Measurements from ENCODE around the gene ATG10.

ATG10 gene

DNA sequence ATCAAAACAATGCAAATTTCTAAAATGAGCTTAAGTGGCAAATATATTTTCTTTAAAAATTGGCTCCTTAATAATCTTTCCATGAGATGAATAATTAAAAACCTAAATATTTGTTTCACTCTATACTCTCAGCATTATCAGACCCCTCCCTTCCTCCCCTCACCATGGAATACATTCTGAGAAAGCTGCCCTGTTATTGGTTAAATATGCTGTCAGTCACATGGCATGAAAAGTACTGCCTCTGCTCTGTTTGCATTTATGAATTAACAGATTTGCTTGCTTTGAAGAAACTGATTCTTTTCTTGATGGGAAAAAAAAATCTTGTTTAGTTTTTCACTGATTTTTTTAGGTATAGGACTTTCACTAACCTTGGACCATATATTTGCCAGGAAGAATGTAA is 323.3 kb downstream of the ATG10 start:
- H3K4me1 ChIP-seq (ENCODE audit: control insufficient read depth, low read depth, low read length): peaks cover 38% of the 10 kb centered on the region
- H3K9me3 ChIP-seq (ENCODE audit: control insufficient read depth, low read depth, low read length): no peaks in the 10 kb centered on the region
- H3K27me3 ChIP-seq (ENCODE audit: control insufficient read depth, insufficient read depth, low read length): no peaks in the 10 kb centered on the region
- H3K36me3 ChIP-seq (ENCODE audit: control insufficient read depth, low read depth, low read length): no peaks in the 10 kb centered on the region
- no peak overlapping the region for H3K9ac ChIP-seq (ENCODE audit: low read length)
- no peak overlapping the region for H3K4me3 ChIP-seq (ENCODE audit: low read length)
- no peak overlapping the region for H3K27ac ChIP-seq (ENCODE audit: low read length)

DNA sequence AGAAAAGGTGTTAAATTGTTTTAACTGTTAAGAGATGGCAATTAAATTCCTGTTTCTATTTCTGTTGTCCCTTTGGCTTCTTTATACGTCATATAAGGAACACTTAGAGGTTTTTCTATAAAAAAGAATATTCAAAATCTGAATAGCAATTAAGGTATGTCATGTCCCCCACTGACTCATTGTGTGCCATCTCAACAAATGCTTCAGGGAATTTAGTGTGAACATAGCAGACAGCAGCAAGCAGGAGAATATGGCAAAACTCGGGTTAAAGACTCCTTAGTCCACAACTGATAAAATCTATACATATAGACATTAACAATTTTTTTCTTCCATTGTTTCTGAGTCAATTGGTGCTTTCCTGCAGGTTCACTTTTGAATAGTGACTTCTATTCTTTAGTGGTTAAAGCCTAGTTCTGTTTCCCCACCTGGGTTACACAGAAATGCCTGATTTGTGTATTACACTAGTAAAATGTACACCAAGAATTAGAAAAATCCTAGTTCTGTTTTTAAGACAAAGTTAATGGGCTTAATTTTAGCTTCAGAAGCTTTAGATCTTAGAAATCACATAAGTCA is 324.2 kb downstream of the ATG10 start:
- Histone ChIP-seq H3K9ac (ENCODE audit: low read length) (no peak overlapping the region), H3K9me3 (ENCODE audit: control insufficient read depth, low read depth, low read length) (no peaks in the 10 kb centered on the region), H3K4me3 (ENCODE audit: low read length) (no peak overlapping the region), H3K36me3 (ENCODE audit: control insufficient read depth, low read depth, low read length) (no peaks in the 10 kb centered on the region), H3K4me1 (ENCODE audit: control insufficient read depth, low read depth, low read length) (peaks cover 29% of the 10 kb centered on the region), H3K27ac (ENCODE audit: low read length) (no peak overlapping the region), H3K27me3 (ENCODE audit: control insufficient read depth, insufficient read depth, low read length) (no peaks in the 10 kb centered on the region)

DNA sequence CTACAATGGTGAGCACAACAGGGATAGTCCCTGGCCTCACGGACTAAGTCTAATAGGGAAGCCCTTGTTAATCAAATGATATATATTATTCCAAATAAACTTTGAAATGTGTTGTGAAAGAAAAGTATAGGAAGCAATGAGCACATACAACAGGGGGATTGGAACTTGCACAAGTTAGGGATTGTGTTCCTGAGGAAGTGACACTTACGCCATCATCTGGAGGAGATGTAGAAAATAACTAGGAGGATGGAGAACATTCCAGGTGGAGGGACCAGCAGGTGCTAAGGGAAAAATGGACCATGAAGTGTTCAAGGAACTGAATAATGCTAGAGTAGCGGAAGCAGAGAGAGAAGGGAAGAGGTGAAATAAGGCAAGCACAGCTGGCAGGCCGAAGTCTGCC is 325.1 kb downstream of the ATG10 start:
- H3K4me3 ChIP-seq (ENCODE audit: low read length): no peak overlapping the region
- H3K9ac ChIP-seq (ENCODE audit: low read length): no peak overlapping the region
- H3K36me3 ChIP-seq (ENCODE audit: control insufficient read depth, low read depth, low read length): no peaks in the 10 kb centered on the region
- H3K27me3 ChIP-seq (ENCODE audit: control insufficient read depth, insufficient read depth, low read length): no peaks in the 10 kb centered on the region
- peaks cover 29% of the 10 kb centered on the region for H3K4me1 ChIP-seq (ENCODE audit: control insufficient read depth, low read depth, low read length)
- H3K27ac ChIP-seq (ENCODE audit: low read length): no peak overlapping the region
- no peaks in the 10 kb centered on the region for H3K9me3 ChIP-seq (ENCODE audit: control insufficient read depth, low read depth, low read length)

DNA sequence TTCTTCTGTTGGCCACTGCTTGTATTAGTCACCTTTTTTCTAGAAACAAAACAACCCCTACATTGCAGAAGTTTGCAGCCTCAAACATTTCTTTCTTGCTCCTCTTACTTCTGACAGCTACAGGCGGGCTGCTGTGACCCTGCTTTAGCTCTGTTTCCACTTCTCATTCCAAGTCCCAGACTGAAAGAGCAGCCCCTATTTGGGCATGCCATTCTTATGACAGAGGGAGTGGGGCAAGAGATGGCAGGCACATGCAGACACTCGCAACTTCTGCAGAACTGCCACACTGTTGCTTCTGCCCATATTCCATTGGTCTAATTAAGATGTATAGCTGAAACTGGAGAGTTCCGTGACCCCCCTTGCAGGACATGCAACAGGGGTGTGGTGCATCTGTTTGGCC is 325.9 kb downstream of the ATG10 start:
- Histone ChIP-seq H3K9ac (ENCODE audit: low read length) (no peak overlapping the region), H3K9me3 (ENCODE audit: control insufficient read depth, low read depth, low read length) (no peaks in the 10 kb centered on the region), H3K4me1 (ENCODE audit: control insufficient read depth, low read depth, low read length) (peaks cover 29% of the 10 kb centered on the region), H3K36me3 (ENCODE audit: control insufficient read depth, low read depth, low read length) (no peaks in the 10 kb centered on the region), H3K27me3 (ENCODE audit: control insufficient read depth, insufficient read depth, low read length) (no peaks in the 10 kb centered on the region), H3K27ac (ENCODE audit: low read length) (no peak overlapping the region), H3K4me3 (ENCODE audit: low read length) (no peak overlapping the region)

DNA sequence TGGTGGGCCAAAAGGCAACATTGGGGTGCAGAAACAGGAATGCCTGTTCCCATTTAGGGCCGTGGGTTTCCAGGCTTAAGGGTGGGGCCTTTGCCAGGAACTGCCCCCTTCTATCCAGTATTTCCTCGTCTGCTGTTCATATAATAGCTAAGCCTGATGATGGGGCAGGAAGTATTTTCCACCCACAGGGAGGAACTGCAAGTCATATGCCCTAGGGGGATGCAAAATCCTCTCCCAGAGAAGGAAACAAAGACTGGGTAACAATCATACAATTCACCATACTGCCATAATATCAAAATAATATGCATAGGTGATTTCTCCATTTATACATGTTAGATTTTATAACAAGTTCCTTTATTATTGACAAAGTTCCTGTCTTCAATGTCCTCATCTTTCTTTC is 326.8 kb downstream of the ATG10 start:
- no peaks in the 10 kb centered on the region for H3K27me3 ChIP-seq (ENCODE audit: control insufficient read depth, insufficient read depth, low read length)
- H3K4me3 ChIP-seq (ENCODE audit: low read length): no peak overlapping the region
- H3K27ac ChIP-seq (ENCODE audit: low read length): no peak overlapping the region
- H3K36me3 ChIP-seq (ENCODE audit: control insufficient read depth, low read depth, low read length): no peaks in the 10 kb centered on the region
- no peaks in the 10 kb centered on the region for H3K9me3 ChIP-seq (ENCODE audit: control insufficient read depth, low read depth, low read length)
- H3K4me1 ChIP-seq (ENCODE audit: control insufficient read depth, low read depth, low read length): peaks cover 21% of the 10 kb centered on the region
- no peak overlapping the region for H3K9ac ChIP-seq (ENCODE audit: low read length)

DNA sequence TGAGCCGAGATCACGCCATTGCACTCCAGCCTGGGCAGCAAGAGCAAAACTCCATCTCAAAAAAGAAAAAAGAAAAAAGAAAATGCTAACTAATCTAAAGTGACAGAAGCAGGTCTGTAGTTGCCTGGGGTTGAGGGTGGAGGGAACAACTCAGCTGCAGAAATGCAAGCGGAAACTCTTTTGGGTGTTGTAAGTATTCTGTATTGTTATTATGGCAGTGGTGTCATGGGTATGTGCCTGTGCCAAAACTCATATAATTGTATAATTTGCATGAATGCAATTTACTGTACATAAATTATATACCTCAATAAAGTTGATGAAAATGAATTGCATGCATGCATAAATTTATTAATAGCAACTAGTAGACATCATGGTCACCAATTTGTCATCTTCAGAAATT is 329.4 kb downstream of the ATG10 start:
- H3K9ac ChIP-seq (ENCODE audit: low read length): no peak overlapping the region
- H3K27ac ChIP-seq (ENCODE audit: low read length): no peak overlapping the region

More for the DNA sequence above, 329.4 kb downstream of the ATG10 start:
- Histone ChIP-seq H3K9me3 (ENCODE audit: control insufficient read depth, low read depth, low read length) (no peaks in the 10 kb centered on the region), H3K4me1 (ENCODE audit: control insufficient read depth, low read depth, low read length) (peaks cover 13% of the 10 kb centered on the region), H3K36me3 (ENCODE audit: control insufficient read depth, low read depth, low read length) (no peaks in the 10 kb centered on the region), H3K4me3 (ENCODE audit: low read length) (no peak overlapping the region), H3K27me3 (ENCODE audit: control insufficient read depth, insufficient read depth, low read length) (no peaks in the 10 kb centered on the region)

Measured in iPS-18a (cell line).